Measurements from ENCODE around the gene ANKLE1. TPM values are rescaled to one million over a fixed set of nuclear protein-coding genes. Genes with fewer than 3 reads are reported as not detected.
A peak's percentile ranks its signal among the peaks of the same experiment; 100 is the strongest.

Gene ANKLE1
- total RNA-seq, 3 donors from 2014 or later, result 0.96 to 1.6 (median 1.0) TPM

DNA sequence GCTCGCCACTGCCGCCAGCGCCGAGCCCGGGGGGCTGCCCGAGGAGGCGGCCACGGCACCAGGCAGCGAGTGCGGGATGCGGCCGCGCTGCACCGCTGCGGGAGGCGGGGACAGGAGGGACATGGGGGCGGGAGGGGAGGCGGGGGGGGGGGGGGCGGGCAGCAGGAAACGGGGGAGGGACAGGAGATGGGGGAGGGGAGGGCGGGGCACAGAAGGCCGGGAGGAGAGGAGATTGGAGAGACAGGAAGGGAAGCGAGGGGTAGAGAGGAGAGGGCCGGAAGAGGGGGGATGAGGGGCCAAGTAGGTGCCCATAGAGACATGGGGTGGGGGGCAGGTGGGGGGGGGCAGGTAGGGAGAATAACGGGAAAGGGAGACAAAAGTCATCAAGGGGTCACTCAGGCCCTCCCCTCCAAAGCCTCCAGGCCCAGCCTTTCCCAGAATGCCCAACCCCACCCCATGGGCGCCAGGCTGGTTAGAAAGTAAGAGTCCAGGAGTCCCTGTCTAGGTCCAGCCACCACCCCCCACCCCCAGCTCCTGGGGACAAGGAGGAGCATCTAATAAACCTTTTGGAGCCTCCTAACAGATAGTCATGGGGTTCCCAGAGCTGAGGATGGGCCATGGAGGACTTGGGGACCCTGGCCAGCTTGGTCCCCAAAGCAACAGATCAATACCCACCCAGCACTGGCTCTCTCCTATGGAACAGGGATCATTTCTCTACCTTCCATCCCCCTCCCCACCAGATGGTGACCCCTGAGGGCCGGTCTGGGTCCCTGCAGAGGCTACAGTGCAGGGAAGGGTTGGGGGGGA, 45.5 kb upstream of the ANKLE1 start:
- Histone ChIP-seq H3K4me3 (peak overlapping the region; percentile 47 to 86 (median 56)), H3K36me3 (no peaks in the 10 kb centered on the region), H3K27me3 (no peaks in the 10 kb centered on the region), H3K4me1 (peaks cover 0 to 7% of the 10 kb centered on the region in 2 donors), H3K27ac (peak overlapping the region; percentile 68 to 83), H3K9me3 (no peaks in the 10 kb centered on the region)
- DNase-seq (ENCODE audit: low spot score in 2 of 2), result no peak
- TF ChIP-seq CTCF (IDR thresholded peaks at IDR 0.05), result no peak
- no peak for TF ChIP-seq POLR2AphosphoS5 (IDR thresholded peaks at IDR 0.05)
- TF ChIP-seq POLR2A (IDR thresholded peaks at IDR 0.05), result no peak
- intact Hi-C loops (cut with DNase I; ENCODE audit: low total_unique reads), result no loop called here

DNA sequence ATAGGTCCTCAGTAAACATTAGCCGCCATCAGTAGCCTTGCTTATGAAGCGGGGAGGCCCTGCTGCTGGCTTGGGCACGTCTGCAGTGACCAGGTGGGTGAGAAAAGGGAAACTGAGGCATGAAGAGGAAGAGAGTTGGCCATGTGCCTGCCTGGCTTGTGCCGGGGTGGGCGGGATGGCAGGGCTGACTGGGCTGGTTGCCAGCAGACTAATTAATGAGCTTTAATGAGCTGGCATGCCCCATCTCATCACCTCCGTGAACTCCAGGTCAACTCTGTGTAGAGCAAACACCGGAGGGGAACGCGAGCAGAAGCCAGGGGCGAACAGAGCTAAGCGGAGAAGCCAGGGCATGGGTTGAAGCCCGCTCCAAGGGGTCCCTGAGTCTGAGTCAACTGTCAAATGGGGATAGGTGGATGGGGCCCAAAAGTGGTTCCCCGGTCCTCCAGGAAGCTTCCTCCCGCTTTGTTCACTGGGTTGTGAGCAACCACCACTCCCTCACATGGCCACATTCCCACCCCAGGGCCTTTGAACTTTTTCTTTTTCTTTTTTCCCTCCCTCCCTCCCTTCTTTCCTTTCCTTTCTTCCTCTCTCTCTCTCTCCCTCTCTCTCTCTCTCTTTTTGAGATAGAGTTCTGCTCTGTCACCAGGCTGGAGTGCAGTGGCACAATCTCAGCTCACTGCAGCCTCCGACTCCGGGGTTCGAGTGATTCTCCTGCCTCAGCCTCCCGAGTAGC, 44.7 kb upstream of the ANKLE1 start:
- Histone ChIP-seq H3K4me1 (peaks cover 0 to 7% of the 10 kb centered on the region in 2 donors), H3K27ac (peak overlapping the region; percentile 50 to 83), H3K9me3 (no peaks in the 10 kb centered on the region), H3K36me3 (no peaks in the 10 kb centered on the region), H3K4me3 (no peak overlapping the region), H3K27me3 (no peaks in the 10 kb centered on the region)
- TF ChIP-seq CTCF (IDR thresholded peaks at IDR 0.05), result no peak
- no peak for TF ChIP-seq POLR2A (IDR thresholded peaks at IDR 0.05)
- no peak for TF ChIP-seq POLR2AphosphoS5 (IDR thresholded peaks at IDR 0.05)
- intact Hi-C loops (cut with DNase I; ENCODE audit: low total_unique reads), result no loop called here
- no peak for DNase-seq (ENCODE audit: low spot score in 2 of 2)

GRCh38 chr19:17237747-17238706, 43.7 kb upstream of the ANKLE1 start:
- peaks cover 0 to 7% of the 10 kb centered on the region in 2 donors for H3K4me1 ChIP-seq
- no peaks in the 10 kb centered on the region for H3K9me3 ChIP-seq

DNA sequence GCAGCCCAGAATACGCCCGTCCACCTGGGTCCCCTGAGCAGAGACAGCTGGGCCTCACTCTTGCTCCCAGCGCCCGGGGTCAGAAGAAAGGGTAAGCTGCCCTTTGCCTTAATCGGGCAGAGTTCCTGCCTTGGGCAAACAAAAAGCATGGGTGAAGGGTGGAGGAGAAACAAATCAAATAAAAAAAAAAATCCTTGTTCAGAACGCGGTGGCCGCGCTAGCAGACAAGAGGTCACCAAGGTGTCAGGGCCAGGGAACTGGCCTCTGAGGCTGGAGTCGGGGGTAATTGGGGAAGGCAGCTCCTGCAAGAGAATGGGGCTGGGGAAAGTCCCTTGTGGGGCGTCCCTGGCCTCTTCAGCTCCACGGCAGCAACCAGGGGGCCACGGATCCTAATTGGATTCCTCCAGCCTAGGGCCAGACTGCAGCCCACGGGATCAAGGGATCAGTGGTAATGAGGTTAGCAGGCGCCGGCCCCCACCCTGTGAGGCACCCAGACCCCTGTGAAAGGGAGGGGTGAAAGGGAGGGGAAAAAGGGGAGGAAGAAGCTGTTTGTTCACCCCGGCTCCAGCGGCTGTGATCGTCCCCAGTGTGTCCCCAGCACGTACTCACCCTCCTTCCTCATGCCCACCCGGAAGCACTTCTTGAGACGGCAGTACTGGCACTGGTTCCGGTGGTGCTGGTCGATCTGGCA, 41.5 kb upstream of the ANKLE1 start:
- H3K4me3 ChIP-seq, result no peak overlapping the region
- no peak for TF ChIP-seq POLR2A (IDR thresholded peaks at IDR 0.05)
- no peak for TF ChIP-seq CTCF (IDR thresholded peaks at IDR 0.05)
- no peak for TF ChIP-seq POLR2AphosphoS5 (IDR thresholded peaks at IDR 0.05)
- H3K9me3 ChIP-seq, result no peaks in the 10 kb centered on the region
- intact Hi-C loops (cut with DNase I; ENCODE audit: low total_unique reads), result no loop called here
- H3K27me3 ChIP-seq, result no peaks in the 10 kb centered on the region
- no peaks in the 10 kb centered on the region for H3K36me3 ChIP-seq
- H3K27ac ChIP-seq, result peak overlapping the region; percentile 22 to 75
- peaks cover 0 to 2% of the 10 kb centered on the region in 2 donors for H3K4me1 ChIP-seq
- no peak for DNase-seq (ENCODE audit: low spot score in 2 of 2)

More at GRCh38 chr19:17237747-17238706, 43.7 kb upstream of the ANKLE1 start:
- H3K27me3 ChIP-seq, result no peaks in the 10 kb centered on the region
- H3K4me3 ChIP-seq, result no peak overlapping the region
- DNase-seq (ENCODE audit: low spot score in 2 of 2), result no peak
- no peaks in the 10 kb centered on the region for H3K36me3 ChIP-seq
- H3K27ac ChIP-seq, result no peak overlapping the region
- TF ChIP-seq POLR2AphosphoS5 (IDR thresholded peaks at IDR 0.05) (no peak), CTCF (IDR thresholded peaks at IDR 0.05) (no peak), POLR2A (IDR thresholded peaks at IDR 0.05) (no peak)
- intact Hi-C loops (cut with DNase I; ENCODE audit: low total_unique reads), result no loop called here
